Eye (tissue), 1 donor: ENCODE measurements around the gene CAPN13.

Source experiments
- DNase-seq: peaks from one replicate; pipeline ENCODE4 v3.0.0-alpha.2; 2015

CAPN13 gene

DNA sequence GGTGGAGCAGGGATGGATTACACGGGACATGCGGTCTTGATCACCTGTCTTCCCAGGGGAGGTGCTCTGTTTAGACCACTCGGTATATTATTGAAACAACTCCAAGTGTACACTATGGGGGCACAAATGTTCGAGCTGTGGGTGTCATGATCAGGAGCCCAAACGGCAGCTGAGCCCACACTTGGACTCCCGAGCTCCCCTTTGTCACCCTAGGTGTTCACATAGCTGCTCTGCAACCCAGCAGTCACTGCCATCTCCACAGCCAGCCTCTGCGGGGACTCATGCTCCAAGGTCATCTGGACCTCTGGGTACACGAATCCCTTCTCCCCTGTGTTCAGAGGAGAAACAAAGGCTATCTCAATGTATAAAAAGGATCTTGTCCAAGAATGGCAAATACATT, 46.0 kb downstream of the CAPN13 start:
- DNase-seq, result no peak

DNA sequence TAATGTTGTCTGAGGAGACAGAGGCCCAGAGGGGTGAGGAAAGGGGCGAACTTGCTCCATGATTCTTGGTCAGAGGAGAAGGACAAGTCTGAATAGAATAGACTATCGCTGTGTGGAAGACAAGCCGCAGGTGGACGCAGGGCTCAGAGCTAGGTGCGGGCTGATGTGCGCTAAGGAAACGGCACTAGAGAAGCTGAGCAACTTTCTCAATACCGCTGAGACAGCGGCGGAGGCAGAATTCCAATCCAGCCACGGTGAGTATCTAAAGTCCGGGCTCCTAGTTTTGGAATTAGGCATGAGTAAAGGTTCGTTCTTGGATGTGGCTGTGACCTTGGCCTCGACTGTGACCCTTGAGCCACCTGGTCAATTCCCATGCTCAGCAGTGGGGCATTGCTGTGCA, 47.8 kb downstream of the CAPN13 start:
- DNase-seq, result no peak

GRCh38 chr2:30758191-30758651, 49.0 kb downstream of the CAPN13 start:
- peak; percentile 30 for DNase-seq

GRCh38 chr2:30757749-30758148, 49.5 kb downstream of the CAPN13 start:
- DNase-seq, result peak; percentile 10

DNA sequence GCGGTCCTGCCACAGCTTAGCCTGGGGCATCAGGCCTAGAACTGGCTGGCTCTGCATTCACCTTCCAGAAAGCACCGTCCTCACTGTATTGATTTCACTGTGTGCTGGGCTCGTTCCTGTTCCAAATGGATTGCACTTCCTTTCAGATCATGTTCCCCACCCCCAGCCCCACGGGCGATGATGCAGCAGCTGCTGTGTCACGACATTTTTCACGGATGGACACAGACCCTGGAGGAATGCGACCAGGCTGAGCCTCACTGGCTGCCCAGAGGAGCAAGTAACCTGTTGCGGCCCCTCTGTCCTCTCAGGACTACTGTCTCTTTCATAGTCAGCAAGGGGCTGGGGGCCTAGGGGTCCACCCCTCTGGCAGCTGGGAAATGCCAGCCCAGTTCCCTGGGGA, 50.3 kb downstream of the CAPN13 start:
- peak; percentile 42 for DNase-seq

GRCh38 chr2:30756051-30756719, 51.1 kb downstream of the CAPN13 start:
- DNase-seq, result peak; percentile 31

- no peak for DNase-seq
Measured at GRCh38 chr2:30753630-30754029, 53.6 kb downstream of the CAPN13 start.

DNA sequence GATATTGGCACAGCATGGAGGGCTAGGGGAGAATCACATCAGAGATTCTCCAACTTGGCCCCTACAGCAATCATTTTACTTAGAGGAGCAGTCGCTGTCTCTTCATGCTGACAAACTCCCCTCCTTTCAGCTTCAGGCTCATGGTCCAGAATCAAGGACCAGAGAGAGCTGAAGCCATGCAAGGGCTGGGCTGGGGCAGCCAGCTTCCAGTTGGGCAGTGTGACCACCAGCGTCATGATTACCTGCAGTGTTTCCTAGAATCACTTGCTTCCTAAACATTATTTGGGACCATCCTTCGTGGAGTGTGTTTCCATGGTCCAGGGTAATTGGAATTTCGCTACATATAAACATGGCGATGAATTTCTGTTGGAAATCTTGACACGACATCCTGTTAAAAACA, 54.4 kb downstream of the CAPN13 start:
- no peak for DNase-seq

DNA sequence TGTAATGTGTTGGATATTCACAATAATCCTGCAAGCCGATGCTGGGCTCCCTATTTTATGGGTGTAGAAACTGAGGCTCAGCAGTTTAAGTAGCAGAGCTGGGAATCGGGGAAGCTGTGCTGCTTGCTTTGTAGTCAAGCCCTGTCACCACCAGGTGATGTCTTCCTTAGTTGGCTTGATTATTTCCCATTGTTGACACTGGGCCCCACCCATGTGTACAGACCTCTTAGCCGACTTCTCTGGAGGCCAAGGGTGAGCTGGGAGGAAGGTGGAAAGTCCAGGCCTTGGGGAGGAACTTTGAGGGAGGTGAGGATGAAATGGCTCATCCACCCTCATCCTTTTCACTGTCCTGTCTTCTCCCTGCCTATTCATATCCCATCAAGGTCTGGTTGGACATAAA, 60.0 kb downstream of the CAPN13 start:
- no peak for DNase-seq

- DNase-seq, result no peak
Measured at GRCh38 chr2:30744823-30745222, 62.4 kb downstream of the CAPN13 start.

DNA sequence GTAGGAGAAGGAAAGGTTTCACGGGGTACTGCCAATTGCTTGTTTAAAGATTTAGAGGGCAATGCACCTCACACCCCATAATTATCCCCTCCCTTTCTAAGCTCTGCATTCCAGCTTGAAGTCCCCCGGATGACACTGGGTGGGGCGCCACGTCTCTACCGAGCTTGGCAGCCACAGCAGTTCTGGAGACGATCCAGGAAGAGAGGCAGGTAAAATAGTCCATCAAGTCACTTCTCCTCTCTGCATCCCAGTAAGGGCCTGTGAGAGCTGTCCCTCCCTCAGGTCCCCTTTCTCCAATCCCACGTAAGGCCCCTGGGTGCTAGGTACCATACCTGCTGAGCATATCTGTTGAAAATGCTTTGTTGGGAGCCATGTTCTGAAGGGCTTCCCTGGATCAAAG, 65.7 kb downstream of the CAPN13 start:
- no peak for DNase-seq

DNA sequence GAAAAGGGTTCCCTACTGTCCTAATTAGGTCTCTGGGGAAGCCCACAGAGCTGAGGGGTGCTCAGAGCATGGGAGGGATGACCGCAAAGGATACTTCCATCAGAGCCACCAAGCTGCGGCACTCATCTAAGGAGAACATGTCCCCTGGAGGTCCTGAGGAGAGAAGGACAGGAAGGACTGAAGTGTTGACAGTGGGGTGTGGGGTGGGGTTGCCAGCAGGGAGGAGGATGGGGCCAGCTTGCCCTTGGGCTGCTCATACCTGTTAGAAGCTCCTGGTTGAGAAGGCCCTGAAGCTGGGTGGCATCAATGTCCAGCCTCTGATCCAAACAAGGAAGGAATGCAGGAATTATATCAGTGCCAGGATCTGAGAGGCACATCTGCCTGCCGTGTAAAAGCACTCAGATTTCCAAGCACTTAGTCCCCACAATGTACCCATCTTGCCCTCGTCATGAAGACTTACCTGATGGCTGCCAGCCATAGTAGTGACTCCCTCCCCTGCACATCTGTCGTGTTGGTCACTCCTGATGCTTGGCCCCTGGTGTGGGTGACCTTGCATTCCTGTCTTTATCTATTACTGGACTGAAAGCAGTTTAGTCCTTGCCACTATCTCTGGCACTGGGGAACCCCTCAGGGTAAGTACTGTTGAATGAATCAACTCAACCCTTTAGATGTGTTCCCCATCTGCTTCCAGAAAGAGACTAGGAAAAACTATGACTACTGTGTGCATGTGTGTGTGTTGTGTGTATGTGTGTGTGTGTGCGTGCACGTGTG, 68.9 kb downstream of the CAPN13 start:
- DNase-seq, result no peak

DNA sequence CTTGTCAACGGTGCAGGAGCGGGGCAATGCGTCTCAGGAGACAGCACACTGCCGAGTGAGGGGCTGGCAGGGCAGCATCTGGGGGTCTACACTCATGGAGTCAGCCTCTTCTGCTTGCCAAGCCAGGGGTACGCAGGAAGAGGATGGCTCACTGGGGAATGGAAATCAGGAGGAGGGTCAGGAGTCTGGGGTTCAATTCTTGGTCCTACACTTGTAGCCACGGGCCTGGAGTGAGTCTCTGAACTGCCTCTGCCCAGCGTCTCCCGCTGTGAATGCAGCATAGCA, 70.0 kb downstream of the CAPN13 start:
- no peak for DNase-seq

- no peak for DNase-seq
Measured at GRCh38 chr2:30736461-30737325, 70.6 kb downstream of the CAPN13 start.

DNA sequence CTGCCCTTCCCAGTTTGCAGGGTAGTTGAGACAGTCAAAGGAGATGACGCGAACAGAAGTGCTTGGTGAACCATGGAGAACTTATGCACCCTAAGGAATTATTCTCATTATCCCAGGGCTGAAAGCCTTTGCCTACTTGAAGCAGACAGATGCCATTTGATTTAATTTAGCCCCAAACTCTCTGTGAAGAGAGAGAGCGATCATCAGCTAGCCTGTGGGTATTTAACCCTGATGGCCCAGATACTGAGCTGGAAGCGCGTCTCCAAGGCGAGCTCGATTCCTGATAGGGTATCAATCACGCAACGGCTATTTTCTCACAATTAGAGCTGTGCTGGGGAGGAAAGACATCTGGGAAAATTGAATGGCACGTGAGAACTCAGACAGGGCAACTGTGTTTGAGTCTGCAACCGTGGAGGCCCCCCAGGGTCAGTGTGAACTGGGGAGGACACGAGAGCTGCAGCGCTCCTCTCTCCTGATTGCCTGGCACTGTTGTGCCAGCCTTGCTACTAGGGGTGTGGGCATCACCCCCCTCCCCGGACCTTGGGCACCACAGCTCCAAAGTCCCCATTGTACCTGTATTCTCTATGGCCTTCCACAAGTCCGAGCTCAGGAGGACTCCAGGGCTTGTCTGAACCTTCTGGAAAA, 73.2 kb downstream of the CAPN13 start:
- DNase-seq, result peak; percentile 63

- DNase-seq, result no peak
Measured at GRCh38 chr2:30732876-30733275, 74.4 kb downstream of the CAPN13 start.

DNA sequence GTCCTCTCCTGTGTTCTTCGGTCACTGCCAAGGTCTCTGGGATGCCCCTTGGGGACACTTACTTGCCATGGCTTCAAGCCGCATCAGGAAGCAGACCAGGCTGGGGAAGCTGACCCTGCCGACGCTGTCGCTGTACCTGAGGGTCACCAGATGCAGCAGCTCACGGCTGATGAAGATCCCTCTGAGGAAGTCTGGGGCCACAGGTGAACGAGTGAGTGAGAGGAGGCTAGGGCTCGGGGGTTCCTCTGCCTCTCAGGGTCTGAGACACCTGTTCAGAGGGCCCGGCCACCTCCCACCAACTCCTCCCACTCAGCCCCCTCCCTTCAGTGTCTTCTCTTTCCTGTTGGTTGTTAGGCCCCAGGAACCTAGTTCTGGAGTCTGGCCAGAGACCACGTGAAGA, 74.9 kb downstream of the CAPN13 start:
- DNase-seq, result no peak

GRCh38 chr2:30731706-30732105, 75.5 kb downstream of the CAPN13 start:
- no peak for DNase-seq

- no peak for DNase-seq
Measured at GRCh38 chr2:30730736-30731647, 76.3 kb downstream of the CAPN13 start.

DNA sequence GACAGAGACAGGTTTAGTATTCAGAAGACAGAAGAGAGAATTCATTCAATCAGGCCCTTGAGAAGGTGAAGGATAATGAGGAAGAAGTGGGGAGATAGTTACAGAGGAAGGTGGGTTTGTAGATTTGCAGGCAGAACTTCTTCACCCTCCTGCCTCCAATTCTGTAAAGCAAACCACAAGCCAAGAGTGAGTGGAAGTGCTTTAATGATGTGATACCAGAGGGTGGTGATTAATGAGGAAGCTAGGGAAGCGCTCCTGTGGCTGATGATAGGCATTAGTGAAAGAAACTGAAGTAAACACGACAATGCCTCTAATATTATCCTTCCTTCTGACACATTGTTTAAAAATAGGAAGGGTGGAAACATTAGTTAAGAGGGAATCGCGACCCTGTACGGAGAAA, 78.2 kb downstream of the CAPN13 start:
- no peak for DNase-seq

- DNase-seq, result no peak
Measured at GRCh38 chr2:30722936-30723725, 84.1 kb downstream of the CAPN13 start.
